K562 (cell line): ENCODE results near the gene IDH2. TPM values are rescaled to one million over a fixed set of nuclear protein-coding genes. Genes with fewer than 3 reads are reported as not detected.
A peak's percentile ranks its signal among the peaks of the same experiment; 100 is the strongest.

Experiments used
- ATAC-seq: fragments of 200-7000 bp; cut with Tn5 transposase; 3 replicates; pipeline ENCODE4 v1.9.1; 2020; ENCODE audit warnings: moderate library complexity
- BruUV-seq: library from RNA; stranded (reverse); fragments of 400-500 nt; replicated peaks from 2 replicates; lab custom pipeline; 2021; lab: Mats Ljungman, UMichigan
- CTCF ChIA-PET: fragments of 300-600 bp; formaldehyde crosslinking; extraction: SDS; loops from one replicate; lab custom pipeline; 2021; ENCODE audit warnings: low intra/inter-chr PET ratio; lab: Yijun Ruan, JAX
- POLR2A ChIA-PET: fragments of 300-600, 350-650 bp; sonication (Branson Sonifier 250); formaldehyde crosslinking; extraction: SDS; loops from one replicate; lab custom pipeline; 2021; ENCODE audit warnings: antibody characterized with exemption, inconsistent platforms; lab: Yijun Ruan, JAX
- DNase-seq, 4 experiments: peaks; one replicate each; pipeline versions ENCODE4 v3.0.0 to v3.0.0-alpha.2; 2011 to 2018; ENCODE audit warnings: low spot score in 3 of 4, mixed read lengths in 3 of 4; ENCODE audit errors: extremely low read depth in 1 of 4
- FAIRE-seq: peaks from 2 replicates; lab custom pipeline; 2011; peaks lifted over from hg19 to GRCh38; lab: Jason Lieb, UNC
- H2AFZ ChIP-seq: 2 replicates; pipeline ENCODE4 v1.6.0; 2011; ENCODE audit warnings: low read depth, low read length, control low read depth, inconsistent platforms
- H3K27ac ChIP-seq: fragments of 200-600 bp; 3 replicates; pipeline ENCODE4 v1.8.0; 2011; ENCODE audit warnings: low read depth, mild to moderate bottlenecking, control low read depth, inconsistent platforms, low read length, moderate library complexity, mixed read lengths; ENCODE audit errors: extremely low read depth
- H3K27me3 ChIP-seq, 2 experiments: fragments of 300-600 bp in 1 of 2; 2 replicates in 1 of 2; 3 replicates in 1 of 2; pipeline versions ENCODE4 v1.6.0 to v1.8.0; 2011; ENCODE audit warnings: inconsistent platforms in 2 of 2, low read length in 2 of 2, mild to moderate bottlenecking in 1 of 2, mixed read lengths in 1 of 2, moderate library complexity in 1 of 2; ENCODE audit not compliant: control insufficient read depth in 2 of 2, insufficient read depth in 2 of 2
- H3K36me3 ChIP-seq: fragments of 300-600 bp; 3 replicates; pipeline ENCODE4 v1.8.0; 2011; ENCODE audit warnings: mild to moderate bottlenecking, low read length, inconsistent platforms; ENCODE audit not compliant: control insufficient read depth, insufficient read depth
- H3K4me1 ChIP-seq, 2 experiments: fragments of 200-600 bp in 1 of 2; replicated peaks in 1 of 2; 2 replicates in 1 of 2; 3 replicates in 1 of 2; pipeline versions ENCODE4 v1.5.1 to v1.8.0; 2011; ENCODE audit warnings: inconsistent platforms in 2 of 2, low read length in 2 of 2, mild to moderate bottlenecking in 1 of 2, mixed read lengths in 1 of 2, moderate library complexity in 1 of 2; ENCODE audit not compliant: control insufficient read depth in 2 of 2, insufficient read depth in 2 of 2
- H3K4me2 ChIP-seq: 2 replicates; pipeline ENCODE4 v1.6.1; 2011; ENCODE audit warnings: low read length, control low read depth, inconsistent platforms, mixed read lengths; ENCODE audit not compliant: insufficient read depth
- H3K4me3 ChIP-seq: fragments of 200-600 bp; sonication (generic), shearing (Covaris generic); 2 replicates; pipeline ENCODE4 v1.5.1; 2016; ENCODE audit warnings: control low read depth, inconsistent platforms
- H3K79me2 ChIP-seq: fragments of 200-600 bp; 3 replicates; pipeline ENCODE4 v1.8.0; 2011; ENCODE audit warnings: low read length, inconsistent platforms; ENCODE audit not compliant: control insufficient read depth, insufficient read depth
- H3K9ac ChIP-seq, 2 experiments: 2 replicates each; pipeline versions ENCODE4 v1.6.0 to v1.6.1; 2011; ENCODE audit warnings: low read depth in 2 of 2, low read length in 2 of 2, control low read depth in 1 of 2, inconsistent platforms in 1 of 2, mild to moderate bottlenecking in 1 of 2, mixed read lengths in 1 of 2; ENCODE audit not compliant: insufficient read depth in 1 of 2
- H3K9me1 ChIP-seq: one replicate; pipeline ENCODE4 v1.6.0; 2011; ENCODE audit warnings: inconsistent platforms, mild to moderate bottlenecking, low read length, moderate library complexity; ENCODE audit not compliant: control insufficient read depth, insufficient read depth
- H3K9me3 ChIP-seq: replicated peaks from 2 replicates; pipeline ENCODE4 v1.5.1; 2011; ENCODE audit warnings: low read depth, low read length, inconsistent platforms; ENCODE audit not compliant: control insufficient read depth, insufficient read depth
- H4K20me1 ChIP-seq: replicated peaks from 2 replicates; pipeline ENCODE4 v1.6.1; 2011; ENCODE audit warnings: low read length, inconsistent platforms, mixed read lengths; ENCODE audit not compliant: control insufficient read depth, insufficient read depth
- THRA ChIP-seq: fragments of 450-650 bp; IDR thresholded peaks from 2 replicates; pipeline ENCODE4 v1.6.1; 2017; ENCODE audit warnings: mild to moderate bottlenecking, moderate library complexity
- in situ Hi-C: fragments of 300-500 bp; cut with MboI; formaldehyde crosslinking; loops from 4 replicates; pipeline ENCODE4 v1.15.0; 2018; ENCODE audit warnings: inconsistent platforms, mixed read lengths
- intact Hi-C: fragments of 100-400 bp; cut with micrococcal nuclease; formaldehyde crosslinking; loops from 2 replicates; pipeline ENCODE4 v1.14.2; 2022
- polyA plus RNA-seq, 8 experiments: library from polyadenylated mRNA; depleted of rRNA in 4 of 8; stranded (reverse) in 5 of 8; unstranded in 3 of 8; fragments of >200 nt; fragmentation: Nextera tagmentation in 2 of 8; fragmentation: Illumina TruSeq in 1 of 8; extraction: Ambion mirVana in 2 of 8; extraction: Trizol in 1 of 8; gene quantifications; 2 replicates each; pipeline versions ENCODE4 v1.2.1 to v1.2.3, GENCODE V29; 2011 to 2014; ENCODE audit warnings: inconsistent platforms in 1 of 8, missing spikeins in 1 of 8
- total RNA-seq, 7 experiments: library from RNA; depleted of rRNA in 6 of 7; stranded (reverse); fragments of >200 nt in 6 of 7; fragmentation: Illumina TruSeq in 2 of 7; extraction: Trizol in 2 of 7; gene quantifications; 2 replicates each; pipeline versions ENCODE4 v1.2.1 to v1.2.3, GENCODE V29; 2011 to 2021; ENCODE audit warnings: low replicate concordance in 1 of 7
- TF ChIP-seq, protein P1 (sequence below): fragments of 450-650 bp; IDR thresholded peaks from 2 replicates; pipeline ENCODE4 v1.7.0; 2016; ENCODE audit warnings: borderline replicate concordance

IDH2 gene
- total and polyA plus RNA-seq, 9 of the 15 experiments (the other 6 are each of a cell fraction or from before 2014, with no cell fraction given) = 0.70 to 99.9 (median 59.2) TPM

DNA sequence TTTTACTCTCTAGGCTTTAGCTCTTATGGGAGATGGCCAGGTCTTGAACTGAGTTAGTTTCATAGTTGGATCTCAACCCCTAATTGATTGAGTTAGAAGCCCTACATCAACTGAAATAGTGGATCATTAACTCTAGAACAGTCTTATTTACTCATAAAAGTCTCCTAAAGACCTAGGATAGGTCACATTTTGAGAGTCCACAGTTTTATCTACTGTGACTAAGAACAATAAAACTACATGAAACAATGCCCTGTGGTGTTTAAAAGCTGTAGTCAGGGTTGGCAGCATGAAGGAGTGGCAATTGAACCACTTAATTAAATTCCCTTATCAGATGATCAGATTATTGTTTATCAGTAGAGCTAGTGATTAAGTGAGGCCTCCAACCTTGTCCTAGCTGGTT lies 22.2 kb upstream of the IDH2 start:
- Histone ChIP-seq H2AFZ (0 out of 2 replicates have a peak overlapping the region, but pooled peaks have one; percentile 7), H3K9me3 (no peaks in the 10 kb centered on the region), H3K9me1 (no peaks in the 10 kb centered on the region), H3K9ac (no peak overlapping the region), H3K79me2 (no peaks in the 10 kb centered on the region), H3K4me2 (no peak overlapping the region), H3K4me3 (no peak overlapping the region), H3K27ac (no peak overlapping the region), H4K20me1 (no peaks in the 10 kb centered on the region), H3K36me3 (no peaks in the 10 kb centered on the region), H3K27me3 (no peaks in the 10 kb centered on the region), H3K4me1 (peaks cover 0 to 4% of the 10 kb centered on the region in 2 experiments; a peak in 2 of 5 replicates)
- TF ChIP-seq, protein P1, sequence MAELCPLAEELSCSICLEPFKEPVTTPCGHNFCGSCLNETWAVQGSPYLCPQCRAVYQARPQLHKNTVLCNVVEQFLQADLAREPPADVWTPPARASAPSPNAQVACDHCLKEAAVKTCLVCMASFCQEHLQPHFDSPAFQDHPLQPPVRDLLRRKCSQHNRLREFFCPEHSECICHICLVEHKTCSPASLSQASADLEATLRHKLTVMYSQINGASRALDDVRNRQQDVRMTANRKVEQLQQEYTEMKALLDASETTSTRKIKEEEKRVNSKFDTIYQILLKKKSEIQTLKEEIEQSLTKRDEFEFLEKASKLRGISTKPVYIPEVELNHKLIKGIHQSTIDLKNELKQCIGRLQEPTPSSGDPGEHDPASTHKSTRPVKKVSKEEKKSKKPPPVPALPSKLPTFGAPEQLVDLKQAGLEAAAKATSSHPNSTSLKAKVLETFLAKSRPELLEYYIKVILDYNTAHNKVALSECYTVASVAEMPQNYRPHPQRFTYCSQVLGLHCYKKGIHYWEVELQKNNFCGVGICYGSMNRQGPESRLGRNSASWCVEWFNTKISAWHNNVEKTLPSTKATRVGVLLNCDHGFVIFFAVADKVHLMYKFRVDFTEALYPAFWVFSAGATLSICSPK = no peak
- no peak for TF ChIP-seq THRA
- CTCF ChIA-PET = no interaction called here
- POLR2A ChIA-PET = interaction anchor here (0.6 to 1.3 kb wide), 3 partner anchors 15 to 795 kb away, joined by 3 read pairs; no protein-coding TSS in a partner anchor
- no TSS peak for BruUV-seq
- FAIRE-seq (no peak), ATAC-seq (no peak), DNase-seq (no peak)
- in situ Hi-C loops = no loop called here
- intact Hi-C loops = no loop called here
